Middle frontal gyrus (tissue), 1 donor: ENCODE data around the gene PTPN13.
"Not testable (repeated sequence)": the region's sequence is repeated elsewhere in the genome, so short reads cannot be mapped to it uniquely, and the experiment has no call there.

Experiments used
- DNase-seq: peaks from one replicate; pipeline ENCODE4 v3.0.0-alpha.2; 2015; ENCODE audit warnings: low spot score; ENCODE audit errors: extremely low spot score

Gene PTPN13

GRCh38 chr4:86706923-86707597 lies 112.9 kb downstream of the PTPN13 start:
- DNase-seq, result no peak

GRCh38 chr4:86717651-86718050 lies 123.5 kb downstream of the PTPN13 start:
- DNase-seq, result no peak

GRCh38 chr4:86718152-86718551 lies 124.0 kb downstream of the PTPN13 start:
- no peak for DNase-seq

GRCh38 chr4:86719149-86719548 lies 125.0 kb downstream of the PTPN13 start:
- DNase-seq, result not testable (repeated sequence)

DNA sequence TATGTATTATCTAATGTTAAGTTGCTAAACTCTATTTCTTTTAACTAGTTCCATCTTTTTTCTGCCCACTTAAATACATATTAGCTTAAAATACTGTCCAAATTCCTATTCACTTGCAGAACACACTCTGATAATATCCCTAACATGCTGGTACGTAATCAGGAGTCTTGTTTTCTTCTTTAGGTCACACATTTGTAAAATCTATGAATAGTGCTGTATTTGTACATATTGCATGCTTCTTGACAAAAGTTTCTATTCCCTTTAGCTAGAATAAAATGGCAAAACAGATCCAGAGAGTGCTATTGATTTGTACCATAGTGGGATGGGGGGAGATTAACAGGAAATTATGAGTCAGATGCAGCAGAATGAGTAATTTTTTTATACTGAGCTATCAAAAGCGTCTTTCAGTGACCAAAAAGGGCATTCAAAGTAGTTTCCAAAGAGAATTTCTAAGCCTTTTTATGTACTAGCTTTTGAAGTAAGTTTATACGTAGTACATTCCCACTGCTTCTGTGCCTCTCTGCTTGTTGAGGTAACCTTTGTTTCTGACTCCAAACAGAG lies 126.5 kb downstream of the PTPN13 start:
- DNase-seq, result no peak

DNA sequence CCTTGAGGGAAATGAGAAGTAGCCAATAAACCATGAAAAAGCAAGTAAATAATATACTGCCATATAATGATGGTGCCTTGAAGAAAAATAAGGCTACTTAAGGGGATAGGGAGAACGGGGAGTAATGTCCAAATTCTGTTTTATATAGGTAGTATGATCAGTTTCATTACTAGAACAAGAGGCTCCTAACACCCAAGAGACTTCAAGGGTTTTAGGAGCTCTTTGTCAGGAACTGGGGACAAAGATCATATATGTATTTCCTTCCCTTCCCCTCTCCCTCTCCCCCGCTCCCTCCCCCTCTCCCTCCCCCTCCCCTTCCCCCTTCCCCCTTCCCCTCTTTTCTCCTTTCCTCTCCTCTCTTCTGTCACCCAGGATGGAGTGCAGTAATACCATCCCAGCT lies 127.3 kb downstream of the PTPN13 start:
- DNase-seq, result no peak

DNA sequence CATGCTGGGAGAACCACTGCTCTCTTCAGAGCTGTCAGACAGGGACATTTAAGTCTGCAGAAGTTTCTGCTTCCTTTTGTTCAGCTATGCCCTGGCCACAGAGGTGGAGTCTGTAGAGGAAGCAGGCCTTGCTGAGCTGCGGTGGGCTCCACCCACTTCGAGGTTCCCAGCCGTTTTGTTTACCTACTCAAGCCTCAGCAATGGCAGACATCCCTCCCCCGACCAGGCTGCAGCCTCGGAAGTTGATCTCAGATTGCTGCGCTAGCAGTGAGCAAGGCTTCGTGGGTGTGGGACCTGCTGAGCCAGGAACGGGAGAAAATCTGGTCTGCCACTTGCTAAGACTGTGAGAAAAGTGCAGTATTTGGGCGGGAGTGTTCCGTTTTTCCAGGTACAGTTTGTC lies 136.2 kb downstream of the PTPN13 start:
- DNase-seq, result no peak

GRCh38 chr4:86737244-86737643 lies 143.1 kb downstream of the PTPN13 start:
- no peak for DNase-seq

DNA sequence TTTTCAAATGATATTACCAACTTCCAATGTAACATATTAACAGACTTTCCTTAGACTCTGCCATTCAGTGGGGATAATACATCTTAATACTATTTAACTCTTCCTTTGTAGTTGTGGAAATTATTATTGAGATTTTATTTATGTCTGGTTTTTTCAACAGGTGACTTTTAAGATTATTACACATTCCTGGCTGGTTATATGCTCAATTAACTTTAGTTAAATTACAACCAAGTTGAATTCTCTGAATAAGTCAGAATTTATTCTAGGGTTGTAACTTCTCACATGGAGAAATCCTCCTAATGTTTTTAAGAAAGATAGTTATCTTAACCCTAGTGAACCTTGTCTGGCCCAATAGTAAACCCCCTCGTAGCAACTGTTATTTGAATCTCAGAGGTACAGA lies 147.7 kb downstream of the PTPN13 start:
- no peak for DNase-seq

GRCh38 chr4:86744570-86744969 lies 150.5 kb downstream of the PTPN13 start:
- DNase-seq, result no peak

- no peak for DNase-seq
Measured at GRCh38 chr4:86749121-86749520, 155.0 kb downstream of the PTPN13 start.

GRCh38 chr4:86755388-86755787 lies 161.3 kb downstream of the PTPN13 start:
- no peak for DNase-seq

DNA sequence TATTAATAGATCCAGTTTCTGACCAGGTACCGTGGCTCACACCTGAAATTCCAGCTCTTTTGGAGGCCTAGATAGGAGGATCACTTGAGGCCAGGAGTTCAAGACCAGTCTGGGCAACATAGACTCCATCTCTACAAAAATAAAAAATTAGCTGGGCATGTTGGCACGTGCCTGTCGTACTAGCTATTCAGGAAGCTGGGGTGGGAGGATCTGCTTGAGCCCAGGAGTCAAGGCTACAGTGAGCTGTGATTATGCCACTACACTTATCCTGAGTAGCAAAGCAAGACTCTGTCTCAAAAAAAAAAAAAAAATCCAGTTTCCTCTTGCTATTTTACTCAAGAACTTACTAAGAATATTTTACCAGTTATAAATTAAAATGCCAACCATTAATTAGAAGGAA lies 163.4 kb downstream of the PTPN13 start:
- no peak for DNase-seq

DNA sequence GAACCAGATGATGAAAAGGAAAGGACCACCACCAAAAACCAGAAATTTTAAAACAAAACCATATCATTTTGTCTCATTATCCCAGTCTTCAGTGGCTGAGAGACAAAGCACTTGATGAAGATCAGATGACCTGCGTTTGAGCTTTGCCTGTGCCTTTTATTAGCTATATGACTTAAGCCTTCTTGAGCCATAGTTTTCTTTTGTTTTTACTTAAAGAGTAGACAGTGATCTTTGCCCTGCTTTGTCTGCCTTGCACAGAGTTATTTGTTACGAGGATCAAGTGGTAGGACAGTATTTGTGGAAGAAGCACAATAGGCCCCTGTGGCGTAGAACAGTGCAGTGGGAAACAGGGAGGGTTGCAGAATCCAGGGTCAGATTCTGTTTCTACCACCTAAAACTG lies 165.2 kb downstream of the PTPN13 start:
- no peak for DNase-seq

DNA sequence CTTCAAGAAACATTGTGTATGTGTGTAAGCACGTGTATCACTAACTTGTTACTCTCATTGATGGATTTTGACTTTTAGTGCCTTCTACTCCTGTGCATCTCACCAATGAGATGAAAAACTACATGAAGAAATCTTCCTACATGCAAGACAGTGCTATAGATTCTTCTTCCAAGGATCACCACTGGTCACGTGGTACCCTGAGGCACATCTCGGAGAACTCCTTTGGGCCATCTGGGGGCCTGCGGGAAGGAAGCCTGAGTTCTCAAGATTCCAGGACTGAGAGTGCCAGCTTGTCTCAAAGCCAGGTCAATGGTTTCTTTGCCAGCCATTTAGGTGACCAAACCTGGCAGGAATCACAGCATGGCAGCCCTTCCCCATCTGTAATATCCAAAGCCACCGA lies 168.5 kb downstream of the PTPN13 start:
- DNase-seq, result no peak

- no peak for DNase-seq
Measured at GRCh38 chr4:86769794-86770193, 175.7 kb downstream of the PTPN13 start.

GRCh38 chr4:86771141-86771540 lies 177.0 kb downstream of the PTPN13 start:
- DNase-seq, result no peak

- no peak for DNase-seq
Measured at GRCh38 chr4:86775061-86775460, 180.9 kb downstream of the PTPN13 start.

DNA sequence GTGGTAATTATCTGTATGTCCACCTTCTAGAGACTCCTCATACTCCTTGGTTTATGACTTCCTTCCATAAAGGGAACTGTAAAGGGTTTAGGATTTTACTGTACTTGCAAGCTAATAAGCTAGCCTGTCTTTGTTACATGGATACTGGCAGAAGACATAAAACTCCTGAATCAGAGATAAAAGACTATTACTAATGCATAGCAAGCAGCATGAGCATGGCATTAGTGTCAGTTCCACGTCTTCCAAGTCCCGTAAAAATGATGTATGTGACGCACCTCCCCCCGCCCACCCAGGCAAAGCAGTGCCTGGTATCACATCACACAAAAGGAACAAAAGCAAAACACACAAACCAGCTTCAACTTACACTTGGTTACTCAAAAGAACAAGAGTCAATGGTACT lies 184.1 kb downstream of the PTPN13 start:
- DNase-seq, result no peak

DNA sequence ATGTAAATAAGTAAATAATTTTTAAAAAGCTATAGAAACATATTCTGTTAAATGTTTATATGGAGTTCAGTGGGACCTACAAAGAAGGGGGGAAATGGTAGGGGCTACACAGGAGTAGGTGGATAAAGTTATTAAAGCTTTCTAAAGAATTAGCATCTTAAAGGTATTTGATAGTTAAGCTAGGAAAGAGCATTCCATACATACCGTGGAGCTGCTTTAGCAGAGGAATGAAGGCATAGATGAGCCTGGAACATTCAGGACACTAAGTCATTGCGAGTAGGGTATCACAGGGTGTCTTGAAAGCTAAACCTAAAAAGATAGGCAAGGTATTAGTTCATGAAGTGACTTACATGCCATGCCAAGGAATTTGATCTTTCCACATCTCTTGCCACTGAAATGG lies 194.7 kb downstream of the PTPN13 start:
- DNase-seq, result no peak

DNA sequence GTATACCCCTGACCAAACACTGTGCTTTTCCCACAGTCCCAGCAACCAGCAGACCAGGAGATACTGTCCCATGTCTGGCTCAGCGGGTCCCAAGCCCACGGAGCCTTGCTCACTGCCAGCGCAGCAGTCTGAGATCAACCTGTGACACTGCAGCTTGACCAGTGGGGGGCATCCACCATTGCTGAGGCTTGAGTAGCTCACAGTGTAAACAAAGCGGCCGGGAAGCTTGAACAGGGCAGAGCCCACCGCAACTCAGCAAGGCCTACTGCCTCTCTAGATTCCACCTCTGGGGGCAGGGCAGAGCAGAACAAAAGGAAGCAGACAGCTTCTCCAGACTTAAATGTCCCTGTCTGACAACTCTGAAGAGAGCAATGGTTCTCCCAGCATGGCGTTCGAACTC lies 197.0 kb downstream of the PTPN13 start:
- DNase-seq, result no peak

DNA sequence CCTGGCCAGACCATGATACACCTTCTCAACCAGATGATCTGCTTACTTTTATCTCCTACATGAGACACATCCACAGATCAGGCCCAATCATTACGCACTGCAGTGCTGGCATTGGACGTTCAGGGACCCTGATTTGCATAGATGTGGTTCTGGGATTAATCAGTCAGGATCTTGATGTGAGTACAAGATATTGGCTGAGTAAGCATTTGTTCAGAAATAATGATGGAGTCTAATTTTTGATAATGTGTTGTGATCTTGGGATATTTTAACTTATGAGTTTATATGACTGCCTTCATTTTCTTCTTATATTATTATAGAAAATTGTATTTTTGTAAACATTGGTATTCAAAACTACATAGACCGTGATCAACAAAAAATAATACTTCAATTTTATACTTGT lies 215.7 kb downstream of the PTPN13 start:
- no peak for DNase-seq

DNA sequence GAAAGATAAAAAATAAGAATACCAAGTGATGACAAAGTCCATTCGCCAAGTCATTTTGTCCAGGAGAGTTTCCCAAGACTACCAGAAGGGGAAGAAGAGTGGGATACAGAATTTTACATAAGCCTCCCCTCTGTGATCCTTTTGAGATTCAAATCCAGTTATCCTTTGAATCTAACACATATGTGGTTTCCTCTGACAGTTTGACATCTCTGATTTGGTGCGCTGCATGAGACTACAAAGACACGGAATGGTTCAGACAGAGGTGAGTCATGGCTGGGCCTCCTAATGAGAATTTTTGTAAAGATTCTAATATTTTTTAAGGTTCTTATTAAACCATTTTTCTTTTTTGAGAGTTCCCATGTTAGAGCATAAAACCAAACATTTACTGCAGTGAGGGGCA lies 216.7 kb downstream of the PTPN13 start:
- no peak for DNase-seq

DNA sequence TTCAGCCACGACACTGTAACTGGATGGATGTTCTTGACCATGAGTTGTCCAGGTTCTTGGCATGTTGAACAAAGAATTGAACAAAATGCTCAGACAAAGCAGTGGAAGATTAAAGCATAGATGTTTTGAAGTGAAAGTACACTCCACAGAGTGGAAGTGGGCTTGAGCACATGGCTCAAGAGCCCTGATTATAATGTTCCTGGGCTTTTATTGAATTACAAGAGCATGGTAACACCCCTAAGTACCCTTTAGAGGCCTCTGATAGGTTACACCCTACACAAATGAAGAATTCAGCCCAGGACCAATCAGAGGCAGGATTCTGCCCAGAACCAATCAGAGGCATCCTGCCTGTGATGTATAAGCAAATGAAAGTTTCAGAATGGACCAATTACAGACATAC lies 221.5 kb downstream of the PTPN13 start:
- DNase-seq, result no peak
